ENCODE results near the gene CBY2. TPM values are rescaled to one million over a fixed set of nuclear protein-coding genes. Genes with fewer than 3 reads are reported as not detected.
A peak's percentile ranks its signal among the peaks of the same experiment; 100 is the strongest.

Gene CBY2
- total RNA-seq, 1 experiment from 2014 or later: not detected

DNA sequence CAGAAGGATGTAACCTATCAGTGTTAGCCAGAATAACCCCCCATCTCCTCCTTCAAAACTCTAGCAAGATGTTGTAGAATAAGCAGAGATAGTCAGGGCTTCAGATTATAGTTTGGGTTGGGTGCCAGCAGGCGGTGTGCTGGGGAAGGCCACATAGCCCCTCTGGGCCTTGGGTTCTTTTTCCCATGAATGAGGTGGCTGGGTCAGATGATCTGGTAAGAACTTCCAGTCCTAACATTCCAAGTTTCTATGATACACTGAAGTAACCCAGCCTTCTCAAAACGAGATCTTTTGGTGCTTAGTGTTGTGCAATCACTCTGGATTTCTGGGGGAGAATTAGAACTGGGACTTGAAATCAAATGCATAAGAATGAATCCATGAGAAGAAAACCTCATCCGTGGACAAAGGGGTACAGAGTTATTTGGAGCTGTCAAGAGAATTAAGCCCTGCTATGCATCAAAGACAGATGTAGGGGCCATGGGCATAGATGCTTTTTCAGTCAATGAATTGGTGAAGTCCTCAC, 810 bp downstream of the CBY2 start:
- DNase-seq (ENCODE audit: low read depth): no peak

DNA sequence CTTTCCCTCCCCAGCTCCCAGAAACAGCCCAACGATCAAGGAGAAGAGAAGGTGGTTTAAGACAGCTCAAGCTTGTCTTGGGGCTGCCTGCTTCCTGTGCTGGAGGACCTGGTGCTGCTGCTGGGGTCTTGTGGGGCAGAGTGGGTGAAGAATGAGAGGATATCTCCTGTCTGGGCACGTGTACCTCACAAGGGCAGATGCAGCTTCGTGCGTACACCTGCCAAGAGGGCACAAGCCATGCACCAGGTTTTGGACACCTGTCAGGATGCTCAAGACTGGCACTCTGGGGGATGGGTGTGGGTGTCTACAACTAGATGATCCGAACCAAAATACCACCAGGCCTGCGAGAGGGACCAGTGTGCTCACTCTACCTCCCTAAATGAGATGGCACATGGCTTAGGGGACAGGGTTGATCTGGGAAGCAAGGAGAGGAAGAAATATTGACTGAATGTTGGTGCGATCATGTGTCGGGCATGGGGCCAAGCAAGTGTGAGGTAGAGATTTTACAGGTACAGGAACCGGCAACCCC, 2.2 kb downstream of the CBY2 start:
- DNase-seq (ENCODE audit: low read depth): no peak

DNA sequence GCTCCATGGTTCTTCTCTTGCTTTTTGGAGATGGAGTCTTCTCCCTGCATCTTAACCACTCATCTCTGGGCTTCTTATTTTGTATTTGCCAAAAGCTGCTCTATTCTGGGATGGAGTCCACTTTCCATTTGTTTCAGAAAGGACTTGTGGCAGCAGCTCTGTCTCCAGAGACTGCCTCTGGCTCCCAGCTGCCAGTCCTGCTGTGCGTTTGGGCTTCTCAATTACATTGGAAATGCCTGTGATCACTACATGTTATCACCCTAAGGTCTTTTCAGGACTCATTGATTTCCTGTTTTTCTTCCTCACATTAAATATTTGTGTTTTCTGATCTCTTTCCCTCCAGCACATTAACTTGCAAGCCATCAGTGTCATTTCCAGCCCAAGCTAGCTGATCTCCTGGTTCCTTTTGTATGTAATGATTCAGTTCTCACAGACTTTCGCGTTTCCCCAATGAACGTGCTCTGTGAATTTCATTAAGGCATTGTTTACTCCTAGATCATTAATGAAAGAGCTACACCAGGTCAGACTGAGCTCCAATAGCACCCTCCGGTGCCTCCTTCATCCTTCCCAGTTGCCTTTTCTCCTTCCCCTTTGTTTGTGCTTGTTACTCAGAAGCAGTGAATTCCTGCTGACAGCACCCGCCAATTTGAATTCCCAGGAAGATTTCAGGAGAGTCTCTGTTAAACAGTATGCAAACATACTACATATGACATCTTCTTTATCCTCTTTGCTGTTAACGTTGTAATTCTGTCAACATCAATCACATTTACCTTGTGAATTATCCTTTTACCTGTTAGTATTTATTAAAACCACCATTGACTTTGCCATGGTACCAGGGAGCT, 3.0 kb downstream of the CBY2 start:
- DNase-seq (ENCODE audit: low read depth): no peak

DNA sequence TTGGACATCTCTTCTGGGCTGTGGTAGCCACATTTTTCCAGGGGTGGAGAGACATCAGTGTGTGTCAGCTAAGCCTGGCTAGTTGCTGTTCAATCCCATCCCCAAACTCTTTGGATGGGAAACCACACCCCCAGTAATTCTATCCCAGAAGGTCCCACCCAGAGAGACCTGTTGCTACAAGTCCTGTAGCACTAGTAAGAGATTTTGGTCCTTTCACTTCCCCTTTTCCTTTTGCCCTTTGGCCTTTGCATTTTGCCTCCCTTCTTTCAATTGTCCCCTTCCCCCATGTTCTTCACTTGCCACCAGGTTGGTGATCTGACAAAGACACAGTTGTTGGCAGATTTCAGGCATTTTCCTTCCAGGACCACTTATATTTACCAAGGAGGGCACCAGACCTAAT, 3.8 kb downstream of the CBY2 start:
- DNase-seq (ENCODE audit: low read depth): no peak

DNA sequence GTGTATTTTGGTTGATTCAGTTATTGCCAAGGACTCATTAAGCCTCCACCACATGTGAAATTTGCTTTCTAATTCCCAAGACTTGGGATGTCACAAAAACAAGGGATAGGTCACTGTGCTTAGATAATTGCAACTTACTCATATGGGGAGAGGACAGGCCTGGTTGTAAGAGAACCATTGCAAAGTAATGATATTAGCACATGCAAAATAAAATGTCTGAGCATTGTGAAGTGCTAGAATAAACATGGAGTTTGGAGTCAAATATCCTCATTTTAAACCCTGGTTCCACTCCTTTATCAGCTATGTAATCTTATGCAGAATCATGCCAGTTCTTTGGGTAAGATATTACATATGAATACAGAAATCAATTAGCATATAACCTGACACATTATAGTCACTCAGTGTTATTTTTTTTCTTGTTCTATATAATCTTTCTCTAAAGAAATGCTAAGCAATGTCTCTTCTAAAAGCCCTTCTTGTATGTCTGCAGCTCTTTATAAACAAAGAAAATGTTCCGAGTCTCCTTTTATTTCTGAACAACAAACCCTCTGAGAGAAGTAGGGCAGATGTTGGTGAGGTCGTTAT, 5.5 kb downstream of the CBY2 start:
- DNase-seq (ENCODE audit: low read depth): no peak

DNA sequence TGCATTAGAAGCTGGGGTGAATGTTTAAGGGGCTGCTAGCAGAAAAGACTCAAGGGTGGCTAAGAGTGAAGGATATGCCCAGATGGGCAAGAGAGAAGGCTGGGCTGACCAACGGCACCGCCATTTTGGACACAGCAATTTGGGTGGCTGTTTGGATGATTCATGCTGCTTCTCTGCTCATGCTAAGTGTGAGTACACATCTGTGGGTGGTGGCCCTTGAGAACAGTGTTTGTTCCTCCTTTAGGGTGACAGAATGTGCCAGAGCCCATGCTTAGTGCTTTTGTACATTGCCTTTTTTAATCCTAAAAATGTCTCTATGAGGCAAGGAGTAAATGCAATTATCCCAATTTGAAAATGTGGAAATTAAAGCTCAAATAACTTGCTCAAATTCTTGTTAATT, 9.8 kb downstream of the CBY2 start:
- no peak for DNase-seq (ENCODE audit: low read depth)

DNA sequence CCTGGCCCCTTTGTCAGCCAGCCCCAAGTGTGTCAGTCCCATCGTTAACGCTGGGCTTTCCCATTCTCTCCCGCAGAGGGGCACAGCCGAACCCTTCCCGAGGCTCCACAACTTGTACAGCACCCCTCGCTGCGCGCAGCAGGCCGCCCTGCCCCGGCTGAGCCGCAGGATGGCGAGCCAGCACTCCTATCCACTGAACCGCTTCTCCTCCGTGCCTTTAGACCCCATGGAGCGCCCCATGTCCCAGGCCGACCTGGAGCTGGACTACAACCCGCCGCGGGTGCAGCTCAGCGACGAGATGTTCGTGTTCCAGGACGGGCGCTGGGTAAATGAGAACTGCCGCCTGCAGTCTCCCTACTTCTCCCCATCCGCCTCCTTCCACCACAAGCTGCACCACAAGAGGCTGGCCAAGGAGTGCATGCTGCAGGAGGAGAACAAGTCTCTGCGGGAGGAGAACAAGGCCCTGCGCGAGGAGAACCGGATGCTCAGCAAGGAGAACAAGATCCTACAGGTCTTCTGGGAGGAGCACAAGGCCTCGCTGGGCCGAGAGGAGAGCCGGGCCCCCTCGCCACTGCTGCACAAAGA, 11.1 kb downstream of the CBY2 start:
- DNase-seq (ENCODE audit: low read depth): no peak

DNA sequence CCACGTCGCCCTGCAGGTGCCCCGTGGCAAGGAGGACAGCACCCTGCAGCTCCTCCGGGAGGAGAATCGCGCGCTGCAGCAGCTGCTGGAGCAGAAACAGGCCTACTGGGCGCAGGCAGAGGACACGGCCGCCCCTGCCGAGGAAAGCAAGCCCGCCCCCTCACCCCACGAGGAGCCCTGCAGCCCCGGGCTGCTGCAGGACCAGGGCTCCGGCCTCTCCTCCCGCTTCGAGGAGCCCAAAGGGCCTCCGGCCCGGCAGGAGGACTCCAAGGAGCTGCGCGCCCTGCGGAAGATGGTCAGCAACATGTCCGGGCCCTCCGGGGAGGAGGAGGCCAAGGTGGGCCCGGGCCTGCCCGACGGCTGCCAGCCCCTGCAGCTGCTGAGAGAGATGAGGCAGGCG, 11.6 kb downstream of the CBY2 start:
- no peak for DNase-seq (ENCODE audit: low read depth)

DNA sequence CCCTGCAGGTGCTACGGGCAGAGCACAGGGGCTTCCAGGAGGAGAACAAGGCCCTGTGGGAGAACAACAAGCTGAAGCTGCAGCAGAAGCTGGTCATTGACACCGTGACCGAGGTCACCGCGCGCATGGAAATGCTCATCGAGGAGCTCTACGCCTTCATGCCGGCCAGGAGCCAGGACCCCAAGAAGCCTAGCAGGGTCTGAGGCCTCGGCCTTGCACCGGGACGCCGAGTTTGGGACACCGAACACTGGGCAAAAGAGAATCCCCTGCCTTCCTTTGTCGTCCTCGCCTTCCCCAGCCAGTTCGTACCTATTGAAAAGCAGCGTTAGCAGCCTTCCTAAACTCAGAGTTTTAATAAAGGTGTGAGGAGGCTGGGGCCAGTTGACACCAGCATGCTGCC, 12.1 kb downstream of the CBY2 start:
- DNase-seq (ENCODE audit: low read depth): no peak

DNA sequence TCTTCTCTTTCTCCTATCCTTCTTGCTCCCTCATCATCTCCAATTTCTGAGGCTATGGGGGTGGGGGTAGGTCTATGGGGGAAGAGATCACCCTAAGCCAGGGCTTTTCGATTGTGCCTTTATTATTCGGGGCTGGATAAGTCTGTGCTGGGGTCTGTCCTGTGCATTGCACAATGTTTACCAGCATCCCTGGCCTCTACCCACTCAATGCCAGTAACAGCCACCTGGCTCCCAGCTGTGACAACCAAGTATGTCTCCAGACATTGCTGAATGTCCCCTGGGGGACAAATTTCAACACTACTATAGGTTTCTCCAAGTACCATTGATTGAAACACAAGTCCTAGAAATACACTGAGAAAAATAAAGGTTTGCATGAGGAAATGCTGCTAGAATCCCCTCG, 13.2 kb downstream of the CBY2 start:
- no peak for DNase-seq (ENCODE audit: low read depth)

DNA sequence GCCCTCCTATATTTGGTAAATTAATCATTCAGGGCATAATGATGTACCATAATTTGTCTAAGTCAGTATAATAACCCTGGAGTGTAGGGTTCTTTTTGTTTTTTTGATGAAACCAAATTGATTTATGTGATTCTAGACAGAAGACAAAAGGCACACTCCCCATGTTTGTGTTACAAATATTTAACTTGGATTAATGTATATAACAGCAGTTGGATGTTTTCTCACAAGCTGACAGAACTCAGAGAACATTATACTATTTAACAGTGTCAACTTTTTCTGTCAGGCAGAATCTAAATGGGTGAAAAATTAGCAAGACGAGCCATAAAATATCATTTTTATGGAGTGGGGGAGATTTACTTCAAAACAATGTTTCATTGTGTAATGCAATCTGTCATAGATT, 15.2 kb downstream of the CBY2 start:
- no peak for DNase-seq (ENCODE audit: low read depth)

DNA sequence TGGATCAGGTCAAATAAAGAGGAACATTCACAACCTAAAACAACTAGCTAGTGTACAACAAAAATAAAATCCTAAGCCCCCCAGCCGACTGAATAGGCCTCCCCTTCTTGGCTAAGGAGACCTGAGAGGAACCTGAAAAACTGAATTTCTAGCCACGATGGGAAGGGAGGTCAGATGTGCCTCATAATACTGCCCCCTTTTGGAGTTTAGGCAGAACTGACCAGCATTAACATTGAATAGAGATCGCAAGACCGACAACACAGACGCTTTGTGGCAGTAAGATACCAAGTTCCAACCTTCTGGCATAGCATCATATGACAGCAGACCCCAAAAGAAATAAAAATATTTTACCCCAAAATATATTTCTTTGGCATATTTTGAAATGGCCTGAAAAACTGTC, 15.9 kb downstream of the CBY2 start:
- DNase-seq (ENCODE audit: low read depth): peak; percentile 8

DNA sequence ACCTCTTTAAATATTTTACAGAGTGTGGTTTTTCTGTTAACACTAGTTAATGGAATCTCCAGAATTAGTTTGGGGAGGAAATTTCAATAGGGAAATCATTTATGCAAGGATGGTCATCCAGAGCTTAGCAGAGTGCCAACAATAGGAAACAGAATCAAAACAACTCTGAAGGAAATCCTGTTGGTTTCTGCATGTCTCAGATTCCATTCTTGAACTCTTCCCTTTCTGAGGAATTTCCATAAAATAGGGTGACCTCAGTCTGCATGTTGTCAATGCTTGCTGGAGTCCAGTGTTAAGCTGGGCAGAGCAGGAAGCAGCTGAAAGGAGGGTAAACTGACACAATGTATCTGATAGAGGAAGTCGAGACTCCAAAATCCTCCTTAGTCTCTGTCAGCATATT, 16.9 kb downstream of the CBY2 start:
- no peak for DNase-seq (ENCODE audit: low read depth)

DNA sequence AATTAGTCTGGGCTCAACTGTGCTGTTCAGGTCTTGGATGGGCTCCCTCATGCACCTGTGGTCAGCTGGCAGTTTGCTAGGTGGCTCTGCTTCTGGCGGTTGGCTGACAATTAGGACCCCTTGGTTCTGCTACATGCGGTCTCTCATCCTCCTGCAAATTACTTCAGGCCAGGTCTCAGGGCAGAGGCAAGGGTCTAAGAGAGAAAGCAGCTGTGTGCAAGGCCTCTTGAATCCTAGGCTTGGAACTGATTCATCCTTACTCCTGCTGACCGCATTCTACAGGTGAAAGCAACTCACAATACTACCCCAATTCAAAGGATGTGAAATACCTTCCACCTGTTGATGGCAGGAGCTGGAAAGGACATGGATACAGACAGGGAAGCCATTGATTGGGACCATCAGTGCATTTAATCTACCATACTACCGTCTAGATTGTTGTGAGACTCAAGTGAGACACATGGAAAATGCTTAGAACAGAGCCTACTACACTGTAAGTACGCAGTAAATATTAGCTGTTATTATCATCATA, 19.1 kb downstream of the CBY2 start:
- no peak for DNase-seq (ENCODE audit: low read depth)

DNA sequence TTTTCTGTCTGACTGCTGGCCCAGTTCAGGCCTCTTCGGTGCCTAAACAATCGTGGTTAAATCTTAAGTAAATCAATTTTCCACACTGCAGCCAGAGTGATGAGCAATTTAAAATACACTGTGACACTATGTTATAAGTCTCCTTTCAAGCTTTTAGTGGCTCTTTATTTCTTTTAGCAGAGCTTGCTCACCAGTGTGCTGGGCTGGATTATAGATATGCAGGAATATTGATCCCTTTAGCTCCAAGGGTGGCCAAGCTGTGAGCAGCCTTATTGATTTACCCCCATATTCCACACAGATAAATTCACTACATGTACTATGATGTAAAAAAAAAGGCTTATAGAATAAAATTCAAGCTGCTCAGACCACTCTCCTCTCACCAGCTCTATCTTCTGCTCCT, 21.7 kb downstream of the CBY2 start:
- DNase-seq (ENCODE audit: low read depth): no peak

DNA sequence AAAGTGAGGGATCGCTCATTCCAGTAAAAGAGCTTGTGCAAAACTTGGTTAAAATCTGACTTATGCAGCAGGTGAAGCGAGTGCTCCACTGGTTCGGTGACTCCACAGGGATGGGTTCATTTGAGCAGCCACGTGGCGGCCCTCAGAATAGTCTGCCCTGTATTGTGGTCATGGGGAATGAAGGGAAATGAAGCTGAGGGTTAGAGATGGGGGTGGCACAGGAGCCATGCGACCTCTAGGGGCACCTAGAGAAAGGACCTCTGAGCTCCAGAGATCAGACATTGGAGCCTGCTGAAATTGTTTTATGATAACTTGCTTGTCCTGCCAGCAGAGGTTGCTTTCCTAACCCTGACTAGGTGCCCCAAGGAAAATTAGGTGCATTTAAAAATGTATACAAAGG, 26.6 kb downstream of the CBY2 start:
- peak; percentile 50 for DNase-seq (ENCODE audit: low read depth)

DNA sequence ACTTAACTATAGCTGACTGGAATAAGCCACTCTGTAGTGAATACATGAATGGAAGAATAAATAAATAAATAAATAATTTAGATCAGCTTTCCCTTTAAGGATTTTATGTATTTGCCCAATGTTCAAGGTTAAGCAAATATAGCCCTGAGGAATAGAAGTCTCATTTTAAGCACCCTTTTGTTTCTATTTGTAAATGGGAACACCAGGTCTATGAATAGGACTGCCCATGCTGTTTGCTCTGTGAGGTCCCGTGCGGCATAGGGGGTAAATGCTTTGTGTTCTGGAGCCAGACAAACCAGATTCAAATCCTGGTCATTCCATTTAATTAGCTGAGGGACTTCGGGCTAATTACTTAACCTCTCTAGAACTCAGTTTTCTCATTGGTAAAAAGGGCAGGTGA, 29.3 kb downstream of the CBY2 start:
- DNase-seq (ENCODE audit: low read depth): no peak

DNA sequence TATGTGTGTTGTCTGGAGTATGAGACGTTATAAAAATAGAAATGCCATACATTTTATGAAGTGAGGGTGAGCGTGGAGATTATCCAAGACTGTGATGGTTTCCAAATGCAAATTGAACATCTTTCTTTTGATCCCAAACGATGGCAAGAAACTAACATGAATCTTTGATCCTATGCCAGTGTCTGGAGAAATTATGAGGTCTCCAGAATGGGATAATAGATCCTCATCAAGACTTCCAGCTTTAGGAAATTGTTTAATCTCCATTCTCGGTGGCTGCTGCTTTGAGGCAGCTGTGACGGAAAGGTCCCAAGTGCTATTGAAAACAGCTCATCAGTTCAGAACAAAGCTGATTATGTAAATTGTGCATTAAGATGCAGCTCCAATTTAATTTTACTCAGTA, 30.8 kb downstream of the CBY2 start:
- no peak for DNase-seq (ENCODE audit: low read depth)

DNA sequence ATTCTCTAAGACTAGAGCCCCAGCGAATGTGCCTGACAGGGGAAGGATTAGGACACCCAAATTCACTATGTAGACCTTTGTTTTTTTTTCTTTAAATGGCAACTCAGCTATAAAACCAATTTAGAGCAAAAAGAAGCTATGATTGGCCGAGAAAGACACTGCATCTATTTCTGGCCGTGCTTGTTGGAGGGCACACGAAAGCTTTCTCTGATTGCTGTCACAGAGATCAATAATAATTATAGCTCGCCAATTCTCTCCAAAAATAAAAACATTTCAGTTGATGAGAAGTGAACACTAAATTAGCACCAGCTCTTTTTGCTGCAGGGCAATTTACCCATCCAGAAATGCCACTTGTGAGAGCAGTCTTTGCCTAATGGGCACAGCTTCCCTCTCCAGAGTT, 31.2 kb downstream of the CBY2 start:
- DNase-seq (ENCODE audit: low read depth): no peak

DNA sequence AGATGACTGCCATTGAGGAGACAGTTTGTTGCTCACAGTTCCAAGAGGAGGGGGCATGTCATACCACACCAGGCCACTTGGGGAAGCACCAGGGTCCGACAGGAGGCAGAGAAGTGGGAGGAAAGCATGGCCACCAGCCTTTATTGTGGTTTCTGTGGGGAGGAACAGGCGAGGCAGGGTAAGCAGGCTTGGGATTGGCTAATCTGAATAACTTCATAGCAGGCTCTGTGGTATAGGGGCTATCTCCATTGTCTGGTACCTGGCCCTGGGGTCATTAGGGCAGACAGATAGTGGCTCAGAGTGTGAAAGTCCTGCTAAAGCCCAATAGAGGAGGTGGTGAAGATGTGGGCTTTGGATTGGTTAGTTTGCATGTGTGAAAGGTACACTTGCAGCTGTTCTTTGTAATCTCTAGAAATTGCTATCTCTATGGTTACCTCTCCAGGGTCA, 35.5 kb downstream of the CBY2 start:
- DNase-seq (ENCODE audit: low read depth): peak; percentile 3

DNA sequence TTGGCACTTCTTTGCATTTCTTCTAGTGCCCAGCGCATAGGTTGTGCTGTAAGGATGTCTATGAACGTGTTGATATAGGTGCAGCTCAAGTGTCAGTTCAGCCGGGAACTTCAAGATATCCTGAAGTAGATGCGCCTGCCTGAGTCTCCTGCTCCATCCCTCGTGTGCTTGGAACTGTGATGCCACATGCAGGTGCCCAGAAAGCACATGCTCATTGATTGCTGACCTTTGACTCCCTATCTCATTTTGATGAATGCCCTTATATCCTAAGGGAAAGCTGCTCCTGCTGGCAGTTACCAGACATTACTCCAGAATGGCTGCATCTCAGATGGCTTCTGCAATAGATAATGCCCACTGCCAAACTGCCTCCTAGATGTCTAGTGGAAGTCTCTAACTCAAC, 40.9 kb downstream of the CBY2 start:
- DNase-seq (ENCODE audit: low read depth): no peak

DNA sequence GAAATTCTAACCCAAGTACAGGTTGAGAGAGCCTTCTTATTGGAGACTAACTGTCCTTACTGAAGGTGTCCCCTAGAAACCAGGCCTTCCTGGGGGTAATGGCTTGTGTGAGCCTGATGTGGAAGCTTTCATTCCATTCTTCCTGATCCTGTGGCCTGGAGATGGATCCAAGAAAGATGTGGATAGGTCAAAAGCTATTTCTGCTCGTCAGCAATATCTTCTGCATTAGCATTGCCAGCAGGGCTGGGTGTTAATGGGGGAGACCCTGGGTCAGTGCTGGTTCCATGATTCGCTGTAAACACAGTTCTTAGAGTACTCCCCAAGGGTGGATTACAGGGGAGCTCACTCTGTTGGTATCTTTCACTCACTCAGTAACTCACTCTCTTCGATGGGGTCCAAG, 42.9 kb downstream of the CBY2 start:
- DNase-seq (ENCODE audit: low read depth): no peak

DNA sequence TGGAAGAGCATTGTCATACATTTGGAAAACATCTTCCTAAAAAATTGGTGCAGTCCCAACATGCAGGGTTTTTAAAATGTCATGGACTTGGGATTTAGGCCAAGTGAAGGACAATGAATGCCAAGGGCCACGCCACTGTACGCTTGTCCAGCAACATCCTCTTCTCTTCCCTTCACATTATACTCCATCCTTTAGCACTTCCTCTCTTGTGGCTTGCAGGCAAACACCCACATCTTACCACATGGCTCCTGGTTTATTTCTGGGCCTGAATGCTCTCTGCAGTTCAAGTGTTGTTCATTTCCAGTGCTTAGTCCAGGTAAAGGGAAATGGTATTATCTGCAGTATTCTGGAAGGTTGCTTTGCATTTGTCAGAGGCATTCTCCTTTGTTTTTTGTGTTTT, 45.0 kb downstream of the CBY2 start:
- no peak for DNase-seq (ENCODE audit: low read depth)

All from Daoy (cell line).